ENCODE measurements around the gene SLC38A4. TPM values are rescaled to one million over a fixed set of nuclear protein-coding genes. Genes with fewer than 3 reads are reported as not detected.

SLC38A4 gene
- total RNA-seq, 1 experiment from 2014 or later = 0.09 TPM

DNA sequence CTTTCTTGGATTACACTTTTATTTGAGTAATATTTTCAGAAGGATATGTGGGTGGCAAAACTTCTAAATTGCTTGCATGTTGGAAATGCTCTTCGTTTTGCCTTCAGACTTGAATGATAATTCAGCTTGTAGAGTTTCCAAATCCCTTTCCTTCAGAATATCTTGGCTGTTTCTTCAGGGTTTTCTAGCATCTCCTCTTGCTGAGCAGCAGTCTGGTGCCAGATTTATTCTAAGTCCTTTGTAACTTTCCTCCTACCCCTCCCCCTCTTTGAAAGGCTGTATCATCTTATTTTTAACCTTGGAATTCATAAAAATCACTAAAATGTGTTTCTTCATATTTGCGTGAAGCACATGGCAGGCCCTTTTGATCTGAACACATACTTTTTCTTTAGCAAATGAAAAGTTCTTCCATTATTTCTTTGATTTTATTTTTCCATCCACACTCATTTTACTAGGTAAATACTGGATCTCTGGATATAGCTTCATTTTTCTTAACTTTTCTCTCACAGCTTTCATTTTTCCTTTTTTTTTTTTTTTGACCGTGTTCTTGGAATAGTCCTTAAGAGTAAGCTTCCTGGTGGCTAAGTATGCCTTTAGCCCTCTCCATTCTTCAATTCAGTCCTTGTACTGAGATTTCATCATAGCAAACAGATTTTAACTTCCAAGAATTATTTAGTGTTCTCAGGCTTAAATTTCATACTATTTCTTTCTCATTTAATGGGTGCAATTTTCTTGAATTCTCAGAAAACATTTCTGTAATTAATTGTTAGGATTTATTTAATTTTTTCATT, 102.0 kb downstream of the SLC38A4 start:
- H3K79me2 ChIP-seq (ENCODE audit: low read depth) = no peaks in the 10 kb centered on the region
- no peaks in the 10 kb centered on the region for H3K9me2 ChIP-seq (ENCODE audit: insufficient read depth)
- H3K4me2 ChIP-seq = no peak overlapping the region
- no peaks in the 10 kb centered on the region for H3K36me3 ChIP-seq (ENCODE audit: low read depth)
- POLR2A ChIA-PET (ENCODE audit: unreplicated experiment) = no interaction called here
- no peak overlapping the region for H2AFZ ChIP-seq
- no TSS peak for BruUV-seq (replicated peaks)
- H3K27me3 ChIP-seq (ENCODE audit: insufficient read depth, low read depth) = no peaks in the 10 kb centered on the region
- H4K20me1 ChIP-seq (ENCODE audit: insufficient read depth) = no peaks in the 10 kb centered on the region
- H3K4me3 ChIP-seq = no peak overlapping the region
- CTCF ChIA-PET = no interaction called here
- H3K9me3 ChIP-seq (ENCODE audit: insufficient read depth, low read depth) = no peaks in the 10 kb centered on the region
- H3F3A ChIP-seq (ENCODE audit: insufficient read depth, low read depth) = no peaks in the 10 kb centered on the region
- DNase-seq = no peak
- H3K4me1 ChIP-seq (replicated peaks; ENCODE audit: insufficient read depth) = no peaks in the 10 kb centered on the region
- no peak overlapping the region for H3K27ac ChIP-seq
- TF ChIP-seq EZH2 (IDR thresholded peaks at IDR 0.05; ENCODE audit: low read depth) (no peak), CTCF (conservative IDR thresholded peaks at IDR 0.05) (no peak)
- intact Hi-C loops (cut with micrococcal nuclease; ENCODE audit: unreplicated experiment) = no loop called here

DNA sequence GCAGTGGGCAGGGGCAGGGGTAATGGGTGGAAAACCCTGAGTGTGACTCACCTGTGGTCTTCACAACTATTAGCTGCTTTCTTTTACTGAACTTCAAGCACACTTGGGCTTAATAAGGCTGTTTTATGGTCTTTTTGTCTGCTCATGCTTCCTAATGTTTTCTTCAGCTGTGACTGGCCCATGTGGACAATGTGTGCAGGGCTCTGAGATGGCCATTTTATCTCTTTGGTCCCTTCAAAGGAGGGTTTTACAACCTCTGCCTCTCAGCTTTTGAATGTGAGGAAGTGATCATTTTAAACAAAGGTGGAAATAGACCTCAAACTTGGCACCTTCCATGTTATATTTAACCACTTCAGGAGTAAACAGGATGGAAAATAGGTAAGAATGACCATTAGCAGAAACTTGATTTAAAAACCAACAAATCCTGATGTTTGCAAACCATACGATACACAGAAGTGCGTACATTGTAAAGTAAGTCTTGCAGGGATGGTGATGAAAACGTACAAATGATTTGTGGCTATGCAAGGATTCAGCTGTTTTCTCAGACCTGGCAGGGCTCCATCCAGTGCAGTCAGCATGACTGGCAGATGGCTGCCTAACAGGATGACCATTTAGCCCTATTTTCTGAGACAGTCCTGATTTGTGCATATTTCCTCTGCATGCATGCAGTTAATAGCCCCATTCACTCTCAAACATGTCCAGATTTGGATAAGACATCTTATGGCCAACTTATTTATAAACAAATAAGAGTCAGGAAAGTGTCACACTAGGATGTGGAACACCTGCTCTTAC, 103.2 kb downstream of the SLC38A4 start:
- POLR2A ChIA-PET (ENCODE audit: unreplicated experiment) = no interaction called here
- Histone ChIP-seq H3F3A (ENCODE audit: insufficient read depth, low read depth) (no peaks in the 10 kb centered on the region), H3K27ac (no peak overlapping the region), H3K9me2 (ENCODE audit: insufficient read depth) (no peaks in the 10 kb centered on the region), H3K36me3 (ENCODE audit: low read depth) (no peaks in the 10 kb centered on the region), H4K20me1 (ENCODE audit: insufficient read depth) (no peaks in the 10 kb centered on the region), H3K9me3 (ENCODE audit: insufficient read depth, low read depth) (no peaks in the 10 kb centered on the region), H2AFZ (no peak overlapping the region), H3K4me3 (no peak overlapping the region), H3K4me2 (no peak overlapping the region), H3K4me1 (replicated peaks; ENCODE audit: insufficient read depth) (no peaks in the 10 kb centered on the region), H3K27me3 (ENCODE audit: insufficient read depth, low read depth) (no peaks in the 10 kb centered on the region), H3K79me2 (ENCODE audit: low read depth) (no peaks in the 10 kb centered on the region)
- CTCF ChIA-PET = no interaction called here
- no peak for TF ChIP-seq EZH2 (IDR thresholded peaks at IDR 0.05; ENCODE audit: low read depth)
- TF ChIP-seq CTCF (conservative IDR thresholded peaks at IDR 0.05) = no peak
- intact Hi-C loops (cut with micrococcal nuclease; ENCODE audit: unreplicated experiment) = no loop called here
- DNase-seq = no peak
- no TSS peak for BruUV-seq (replicated peaks)

GRCh38 chr12:46718495-46718894, 107.3 kb downstream of the SLC38A4 start:
- Histone ChIP-seq H3K4me3 (no peak overlapping the region), H3K27me3 (ENCODE audit: insufficient read depth, low read depth) (no peaks in the 10 kb centered on the region), H2AFZ (no peak overlapping the region), H4K20me1 (ENCODE audit: insufficient read depth) (no peaks in the 10 kb centered on the region), H3K9me2 (ENCODE audit: insufficient read depth) (no peaks in the 10 kb centered on the region), H3K9me3 (ENCODE audit: insufficient read depth, low read depth) (no peaks in the 10 kb centered on the region), H3K4me2 (no peak overlapping the region), H3K36me3 (ENCODE audit: low read depth) (no peaks in the 10 kb centered on the region), H3K27ac (no peak overlapping the region), H3F3A (ENCODE audit: insufficient read depth, low read depth) (no peaks in the 10 kb centered on the region), H3K4me1 (replicated peaks; ENCODE audit: insufficient read depth) (no peaks in the 10 kb centered on the region), H3K79me2 (ENCODE audit: low read depth) (no peaks in the 10 kb centered on the region)
- intact Hi-C loops (cut with micrococcal nuclease; ENCODE audit: unreplicated experiment) = no loop called here
- ChIA-PET POLR2A (ENCODE audit: unreplicated experiment) (no interaction called here), CTCF (no interaction called here)
- no peak for TF ChIP-seq EZH2 (IDR thresholded peaks at IDR 0.05; ENCODE audit: low read depth)
- TF ChIP-seq CTCF (conservative IDR thresholded peaks at IDR 0.05) = no peak
- DNase-seq = no peak
- BruUV-seq (replicated peaks) = no TSS peak

All from PC-9 (cell line).